HG02885 (cell line): ENCODE results near the gene IL19.
"Not testable (repeated sequence)": the region's sequence is repeated elsewhere in the genome, so short reads cannot be mapped to it uniquely, and the experiment has no call there.

Experiments used
- ATAC-seq: cut with Tn5 transposase; IDR thresholded peaks from one replicate; pipeline ENCODE4 v1.9.1; 2021; ENCODE audit warnings: mild to moderate bottlenecking; ENCODE audit not compliant: unreplicated experiment, poor library complexity

The IL19 gene

GRCh38 chr1:206739411-206740076, 31.0 kb upstream of the IL19 start:
- ATAC-seq: peak; percentile 88

GRCh38 chr1:206741142-206741701, 29.4 kb upstream of the IL19 start:
- no peak for ATAC-seq

- ATAC-seq: no peak
These were observed 27.7 kb upstream of the IL19 start for GRCh38 chr1:206742719-206743383.

- no peak for ATAC-seq
These were observed 25.9 kb upstream of the IL19 start for GRCh38 chr1:206744683-206745082.

GRCh38 chr1:206745301-206745700, 25.3 kb upstream of the IL19 start:
- ATAC-seq: no peak

GRCh38 chr1:206748348-206749030, 22.1 kb upstream of the IL19 start:
- ATAC-seq: no peak

GRCh38 chr1:206751891-206752290, 18.7 kb upstream of the IL19 start:
- ATAC-seq: no peak

- no peak for ATAC-seq
These were observed 18.1 kb upstream of the IL19 start for GRCh38 chr1:206752481-206752880.

- no peak for ATAC-seq
These were observed 17.4 kb upstream of the IL19 start for GRCh38 chr1:206753141-206753540.

GRCh38 chr1:206754011-206754410, 16.6 kb upstream of the IL19 start:
- no peak for ATAC-seq

GRCh38 chr1:206757524-206758266, 12.9 kb upstream of the IL19 start:
- no peak for ATAC-seq

- ATAC-seq: no peak
These were observed 10.0 kb upstream of the IL19 start for GRCh38 chr1:206760590-206760989.

GRCh38 chr1:206761159-206761768, 9.3 kb upstream of the IL19 start:
- ATAC-seq: no peak

GRCh38 chr1:206762741-206763364, 7.7 kb upstream of the IL19 start:
- not testable (repeated sequence) for ATAC-seq

- ATAC-seq: not testable (repeated sequence)
These were observed 4.8 kb upstream of the IL19 start for GRCh38 chr1:206765771-206766170.

- peak; percentile 60 for ATAC-seq
These were observed 4.2 kb upstream of the IL19 start for GRCh38 chr1:206766251-206766856.

- ATAC-seq: peak; percentile 1
These were observed 1.9 kb upstream of the IL19 start for GRCh38 chr1:206768472-206769303.

GRCh38 chr1:206769304-206769731, 1.3 kb upstream of the IL19 start:
- peak; percentile 81 for ATAC-seq
